SU-DHL-6 (cell line): ENCODE data around the gene SEC14L5.

Experiments used
- H2AFZ ChIP-seq: fragments of 200-600 bp; sonication (generic); 2 replicates; pipeline ENCODE4 v1.6.1; 2014; ENCODE audit warnings: low read depth, mild to moderate bottlenecking, moderate library complexity, mixed read lengths, antibody characterized with exemption, low read length; ENCODE audit not compliant: severe bottlenecking
- H3F3A ChIP-seq: fragments of 200-600 bp; shearing (Covaris generic); 2 replicates; pipeline ENCODE4 v1.6.0; 2016; ENCODE audit warnings: antibody characterized with exemption, mild to moderate bottlenecking; ENCODE audit not compliant: insufficient read depth
- H3K27ac ChIP-seq: fragments of 200-600 bp; sonication (generic); 2 replicates; pipeline ENCODE4 v1.5.1; 2016; ENCODE audit warnings: low read depth, mild to moderate bottlenecking, low read length, moderate library complexity, mixed read lengths
- H3K27me3 ChIP-seq: fragments of 200-600 bp; sonication (generic), shearing (Covaris generic); 2 replicates; pipeline ENCODE4 v1.6.0; 2014; ENCODE audit warnings: mild to moderate bottlenecking, low read length
- H3K36me3 ChIP-seq: fragments of 200-600 bp; sonication (generic); 2 replicates; pipeline ENCODE4 v1.6.1; 2014; ENCODE audit warnings: mild to moderate bottlenecking, low read length, mixed read lengths
- H3K4me2 ChIP-seq: fragments of 300-600, 200-600 bp; shearing (Covaris generic), sonication (generic); 2 replicates; pipeline ENCODE4 v1.6.0; 2014; ENCODE audit warnings: low read length, low read depth, mild to moderate bottlenecking; ENCODE audit not compliant: poor library complexity, severe bottlenecking
- H3K4me3 ChIP-seq: fragments of 200-600 bp; sonication (generic); 2 replicates; pipeline ENCODE4 v1.5.1; 2014; ENCODE audit warnings: antibody characterized with exemption, low read length, mild to moderate bottlenecking, mixed read lengths; ENCODE audit not compliant: insufficient read depth, poor library complexity, severe bottlenecking
- H3K79me2 ChIP-seq: fragments of 200-600 bp; sonication (generic); 2 replicates; pipeline ENCODE4 v1.6.1; 2014; ENCODE audit warnings: mild to moderate bottlenecking, low read length, moderate library complexity; ENCODE audit not compliant: insufficient read depth
- H3K9ac ChIP-seq: fragments of 200-600 bp; sonication (generic); 2 replicates; pipeline ENCODE4 v1.7.0; 2014; ENCODE audit warnings: mild to moderate bottlenecking, low read length
- H3K9me2 ChIP-seq: fragments of 200-600 bp; sonication (generic); replicated peaks from 2 replicates; pipeline ENCODE4 v1.6.1; 2014; ENCODE audit warnings: low read length; ENCODE audit not compliant: insufficient read depth
- H3K9me3 ChIP-seq: fragments of 200-600 bp; sonication (generic); 2 replicates; pipeline ENCODE4 v1.6.1; 2014; ENCODE audit warnings: low read length, mixed read lengths; ENCODE audit not compliant: insufficient read depth
- H4K20me1 ChIP-seq: fragments of 200-600 bp; sonication (generic); 2 replicates; pipeline ENCODE4 v1.6.1; 2014; ENCODE audit warnings: low read depth, mild to moderate bottlenecking, antibody characterized with exemption, low read length, moderate library complexity, mixed read lengths
- EZH2phosphoT487 ChIP-seq: fragments of 200-600 bp; sonication (generic), shearing (Covaris generic); conservative IDR thresholded peaks from 2 replicates; pipeline ENCODE4 v1.6.1; 2018; ENCODE audit warnings: mild to moderate bottlenecking, antibody characterized with exemption, low read length, moderate library complexity, mixed read lengths
- TF ChIP-seq, protein P1 (sequence below): fragments of 200-600 bp; sonication (generic); IDR thresholded peaks from one replicate; pipeline ENCODE4 v1.5.1; 2017; ENCODE audit warnings: antibody characterized with exemption, mild to moderate bottlenecking, low read length, moderate library complexity; ENCODE audit not compliant: insufficient read depth, poor library complexity, severe bottlenecking

SEC14L5 gene

GRCh38 chr16:4946917-4947316 is 11.2 kb upstream of the SEC14L5 start:
- no peaks in the 10 kb centered on the region for H3K9me3 ChIP-seq
- H3K27me3 ChIP-seq = no peaks in the 10 kb centered on the region
- no peak overlapping the region for H3K27ac ChIP-seq
- H3K4me2 ChIP-seq = no peak overlapping the region
- no peak overlapping the region for H3K9ac ChIP-seq
- no peak overlapping the region for H3K4me3 ChIP-seq
- no peaks in the 10 kb centered on the region for H3K36me3 ChIP-seq
- H3K9me2 ChIP-seq = no peaks in the 10 kb centered on the region
- TF ChIP-seq, protein P1, sequence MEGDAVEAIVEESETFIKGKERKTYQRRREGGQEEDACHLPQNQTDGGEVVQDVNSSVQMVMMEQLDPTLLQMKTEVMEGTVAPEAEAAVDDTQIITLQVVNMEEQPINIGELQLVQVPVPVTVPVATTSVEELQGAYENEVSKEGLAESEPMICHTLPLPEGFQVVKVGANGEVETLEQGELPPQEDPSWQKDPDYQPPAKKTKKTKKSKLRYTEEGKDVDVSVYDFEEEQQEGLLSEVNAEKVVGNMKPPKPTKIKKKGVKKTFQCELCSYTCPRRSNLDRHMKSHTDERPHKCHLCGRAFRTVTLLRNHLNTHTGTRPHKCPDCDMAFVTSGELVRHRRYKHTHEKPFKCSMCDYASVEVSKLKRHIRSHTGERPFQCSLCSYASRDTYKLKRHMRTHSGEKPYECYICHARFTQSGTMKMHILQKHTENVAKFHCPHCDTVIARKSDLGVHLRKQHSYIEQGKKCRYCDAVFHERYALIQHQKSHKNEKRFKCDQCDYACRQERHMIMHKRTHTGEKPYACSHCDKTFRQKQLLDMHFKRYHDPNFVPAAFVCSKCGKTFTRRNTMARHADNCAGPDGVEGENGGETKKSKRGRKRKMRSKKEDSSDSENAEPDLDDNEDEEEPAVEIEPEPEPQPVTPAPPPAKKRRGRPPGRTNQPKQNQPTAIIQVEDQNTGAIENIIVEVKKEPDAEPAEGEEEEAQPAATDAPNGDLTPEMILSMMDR = no peak
- no peak for TF ChIP-seq EZH2phosphoT487
- H3K79me2 ChIP-seq = no peaks in the 10 kb centered on the region
- H4K20me1 ChIP-seq = no peaks in the 10 kb centered on the region
- no peaks in the 10 kb centered on the region for H3F3A ChIP-seq
- no peak overlapping the region for H2AFZ ChIP-seq

DNA sequence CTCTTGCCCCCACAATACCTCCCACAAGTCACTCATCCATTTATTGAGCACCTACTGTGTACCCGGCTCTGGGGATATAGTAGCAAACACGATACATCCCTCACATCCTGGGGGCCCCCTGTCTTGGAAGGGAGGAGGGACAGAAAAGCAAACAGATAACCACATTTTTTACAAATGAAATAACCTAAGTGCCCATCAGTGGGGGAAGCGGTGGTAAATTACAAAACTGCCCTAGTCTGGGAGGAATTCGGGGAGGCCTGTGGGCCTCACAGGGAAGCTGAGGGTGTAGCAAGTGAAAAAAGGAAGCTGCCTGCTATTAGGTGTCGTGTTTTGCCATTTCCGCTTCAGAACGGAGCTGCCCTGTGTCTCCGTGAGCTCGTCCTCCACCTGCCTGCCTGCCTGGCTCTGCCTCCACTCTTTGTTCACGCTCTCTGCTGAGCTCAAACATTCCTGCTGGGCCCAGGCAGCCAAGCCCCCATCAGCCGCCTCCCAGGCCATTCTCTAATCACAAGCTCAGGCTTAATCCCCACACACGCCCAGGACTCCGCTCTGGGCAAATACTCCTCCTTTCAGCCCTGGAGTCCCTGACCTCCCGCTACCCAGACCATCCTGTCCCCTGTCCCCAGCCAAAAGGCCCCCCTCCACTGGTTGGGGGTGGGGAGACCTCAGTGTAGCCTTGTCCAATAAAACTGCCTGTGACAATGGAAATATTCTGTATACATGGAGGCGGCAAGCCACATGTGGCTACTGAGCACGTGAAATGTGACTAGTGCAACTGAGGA is 10.2 kb upstream of the SEC14L5 start:
- Histone ChIP-seq H2AFZ (no peak overlapping the region), H3K9me3 (no peaks in the 10 kb centered on the region), H3K9me2 (no peaks in the 10 kb centered on the region), H3K36me3 (no peaks in the 10 kb centered on the region), H3F3A (no peaks in the 10 kb centered on the region), H3K27me3 (no peaks in the 10 kb centered on the region), H4K20me1 (no peaks in the 10 kb centered on the region), H3K4me2 (no peak overlapping the region), H3K9ac (no peak overlapping the region), H3K79me2 (no peaks in the 10 kb centered on the region), H3K27ac (no peak overlapping the region), H3K4me3 (no peak overlapping the region)
- TF ChIP-seq, protein P1 = no peak
- TF ChIP-seq EZH2phosphoT487 = no peak

DNA sequence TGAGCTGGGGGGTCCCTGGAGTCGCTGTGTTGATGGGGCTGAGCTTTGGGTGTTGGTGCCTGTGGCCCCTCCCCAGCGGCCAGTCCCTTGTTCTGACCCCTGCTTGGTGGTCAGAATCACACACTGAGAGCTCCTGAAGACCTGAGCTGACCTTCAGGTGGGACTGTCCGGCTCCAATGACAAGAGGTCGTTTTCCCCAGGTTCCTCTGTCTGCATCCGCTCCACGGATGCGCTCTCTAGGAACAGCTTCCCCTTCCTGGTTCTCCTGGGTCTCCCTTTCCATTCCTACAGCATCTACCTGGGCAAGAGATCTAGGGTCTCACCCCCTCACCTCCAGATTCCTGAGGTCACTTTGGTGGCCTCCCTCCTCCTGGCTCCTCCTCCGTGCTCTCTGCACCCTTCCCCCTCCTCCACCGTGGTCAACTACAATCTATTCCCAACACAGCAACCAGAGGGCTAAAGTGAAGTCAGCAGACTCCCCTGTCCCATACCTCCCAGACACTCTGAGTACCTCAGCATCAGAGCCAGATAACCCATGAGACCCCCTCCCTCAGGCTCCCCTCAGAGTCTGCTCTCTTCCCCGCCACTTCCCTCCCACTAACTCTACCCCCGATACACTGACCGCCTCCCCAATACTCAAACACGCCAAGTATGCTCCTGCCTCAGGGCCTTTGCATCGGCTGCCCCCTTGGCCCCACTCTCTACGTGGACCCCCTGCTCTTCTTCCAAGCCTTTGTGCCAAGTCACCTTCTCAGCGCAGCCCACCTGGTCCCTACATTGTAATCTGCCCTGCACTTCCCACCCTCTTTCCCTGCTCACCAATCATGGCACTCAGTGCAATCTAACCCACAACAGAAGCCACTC is 9.0 kb upstream of the SEC14L5 start:
- Histone ChIP-seq H3K79me2 (no peaks in the 10 kb centered on the region), H3K4me2 (no peak overlapping the region), H2AFZ (no peak overlapping the region), H3K27ac (no peak overlapping the region), H3K4me3 (no peak overlapping the region), H3K36me3 (no peaks in the 10 kb centered on the region), H3K9me3 (no peaks in the 10 kb centered on the region), H3K9ac (no peak overlapping the region), H4K20me1 (no peaks in the 10 kb centered on the region), H3K27me3 (no peaks in the 10 kb centered on the region), H3F3A (no peaks in the 10 kb centered on the region), H3K9me2 (no peaks in the 10 kb centered on the region)
- TF ChIP-seq, protein P1 = no peak
- TF ChIP-seq EZH2phosphoT487 = no peak
